RWPE2 (cell line): ENCODE data around the gene ARHGEF38.

Experiments
- ATAC-seq: fragments of 200-7000 bp; cut with Tn5 transposase; 3 replicates; pipeline ENCODE4 v1.9.1; 2021; ENCODE audit warnings: low read depth
- DNase-seq: peaks from one replicate; pipeline ENCODE4 v3.0.0-alpha.2; 2020; ENCODE audit warnings: low spot score
- H3K27ac ChIP-seq: fragments of 450-650 bp; 2 replicates; pipeline ENCODE4 v1.5.1; 2017; ENCODE audit warnings: mild to moderate bottlenecking; ENCODE audit not compliant: poor library complexity, severe bottlenecking
- H3K27me3 ChIP-seq: fragments of 250-450 bp; sonication (Bioruptor Pico); 2 replicates; pipeline ENCODE4 v1.5.1; 2021; ENCODE audit warnings: mild to moderate bottlenecking, moderate library complexity; ENCODE audit not compliant: insufficient read depth, poor library complexity, severe bottlenecking
- H3K36me3 ChIP-seq: fragments of 250-450 bp; sonication (Bioruptor Pico); 2 replicates; pipeline ENCODE4 v1.5.1; 2020; ENCODE audit warnings: low read depth, mild to moderate bottlenecking, moderate library complexity
- H3K4me1 ChIP-seq: fragments of 250-450 bp; sonication (Bioruptor Pico); 2 replicates; pipeline ENCODE4 v1.5.1; 2021; ENCODE audit warnings: mild to moderate bottlenecking, moderate library complexity; ENCODE audit not compliant: insufficient read depth, poor library complexity, severe bottlenecking
- H3K4me3 ChIP-seq: fragments of 250-450 bp; sonication (Bioruptor Pico); 2 replicates; pipeline ENCODE4 v1.5.1; 2021; ENCODE audit warnings: mild to moderate bottlenecking, moderate library complexity; ENCODE audit not compliant: severe bottlenecking
- H3K9me3 ChIP-seq: fragments of 250-450 bp; sonication (Bioruptor Pico); 2 replicates; pipeline ENCODE4 v1.5.1; 2021; ENCODE audit warnings: mild to moderate bottlenecking, moderate library complexity; ENCODE audit not compliant: severe bottlenecking
- CTCF ChIP-seq: fragments of 450-650 bp; IDR thresholded peaks from one replicate; pipeline ENCODE4 v1.5.1; 2017; ENCODE audit warnings: mild to moderate bottlenecking, moderate library complexity; ENCODE audit not compliant: poor library complexity, severe bottlenecking

ARHGEF38 gene

GRCh38 chr4:105569057-105569865 lies 16.8 kb downstream of the ARHGEF38 start:
- no peak overlapping the region for H3K27ac ChIP-seq

DNA sequence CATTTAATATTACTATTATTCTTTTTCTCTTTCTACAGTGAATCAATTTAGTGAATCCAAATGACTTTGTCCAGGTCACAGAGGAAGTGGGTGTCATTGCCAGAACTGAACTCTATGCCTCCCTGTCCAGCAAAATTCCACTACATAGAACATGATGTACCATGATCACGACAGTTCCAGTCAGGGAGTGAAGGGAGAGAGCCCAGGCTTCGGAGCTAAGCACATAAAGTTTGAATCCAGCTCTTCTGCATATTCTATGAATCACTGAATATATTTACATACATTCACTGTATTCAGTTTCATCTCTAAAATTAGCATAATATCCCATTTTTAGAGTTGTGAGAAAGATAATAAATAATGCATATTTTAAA lies 17.4 kb downstream of the ARHGEF38 start:
- no peaks in the 10 kb centered on the region for H3K36me3 ChIP-seq
- no peak for DNase-seq
- TF ChIP-seq CTCF: no peak
- H3K4me1 ChIP-seq: no peaks in the 10 kb centered on the region
- H3K4me3 ChIP-seq: no peak overlapping the region
- no peaks in the 10 kb centered on the region for H3K27me3 ChIP-seq
- no peak overlapping the region for H3K27ac ChIP-seq
- ATAC-seq: no peak
- no peaks in the 10 kb centered on the region for H3K9me3 ChIP-seq

More at GRCh38 chr4:105569057-105569865, 16.8 kb downstream of the ARHGEF38 start:
- no peaks in the 10 kb centered on the region for H3K27me3 ChIP-seq
- H3K4me1 ChIP-seq: no peaks in the 10 kb centered on the region
- ATAC-seq: peak; percentile 48; the same call in 2 of the 3 replicates
- no peak for DNase-seq
- no peaks in the 10 kb centered on the region for H3K36me3 ChIP-seq
- H3K9me3 ChIP-seq: no peaks in the 10 kb centered on the region
- no peak for TF ChIP-seq CTCF
- no peak overlapping the region for H3K4me3 ChIP-seq

- ATAC-seq: no peak
- Histone ChIP-seq H3K27me3 (no peaks in the 10 kb centered on the region), H3K4me1 (no peaks in the 10 kb centered on the region), H3K9me3 (no peaks in the 10 kb centered on the region), H3K27ac (no peak overlapping the region), H3K36me3 (no peaks in the 10 kb centered on the region), H3K4me3 (no peak overlapping the region)
- TF ChIP-seq CTCF: no peak
- no peak for DNase-seq
These were observed 19.9 kb downstream of the ARHGEF38 start for GRCh38 chr4:105572296-105572695.

GRCh38 chr4:105586638-105587328 lies 34.4 kb downstream of the ARHGEF38 start:
- Histone ChIP-seq H3K27ac (no peak overlapping the region), H3K4me3 (no peak overlapping the region), H3K9me3 (no peaks in the 10 kb centered on the region), H3K36me3 (no peaks in the 10 kb centered on the region), H3K4me1 (peaks cover 9% of the 10 kb centered on the region), H3K27me3 (no peaks in the 10 kb centered on the region)
- no peak for TF ChIP-seq CTCF
- no peak for DNase-seq
- ATAC-seq: no peak

DNA sequence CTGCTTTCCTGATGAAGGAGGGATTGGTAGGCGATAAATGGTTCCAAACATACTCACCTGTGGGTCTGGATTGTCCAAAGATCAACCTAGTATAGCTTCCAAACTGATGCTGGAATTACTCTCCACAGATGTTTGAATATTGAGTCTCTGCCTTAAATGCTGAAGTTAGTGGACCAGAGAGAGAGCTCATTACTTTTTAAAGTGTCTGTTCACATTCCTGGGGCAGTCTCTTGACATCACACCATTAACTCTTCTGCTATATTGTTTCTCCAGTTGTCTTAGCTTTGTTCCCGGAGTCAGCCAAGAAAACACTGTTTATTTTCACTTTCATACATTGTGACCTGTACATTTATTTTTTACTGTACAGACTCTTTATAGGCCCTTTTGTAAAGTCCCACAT lies 35.4 kb downstream of the ARHGEF38 start:
- no peak for TF ChIP-seq CTCF
- Histone ChIP-seq H3K4me3 (no peak overlapping the region), H3K27me3 (no peaks in the 10 kb centered on the region), H3K9me3 (no peaks in the 10 kb centered on the region), H3K4me1 (peaks cover 9% of the 10 kb centered on the region), H3K27ac (no peak overlapping the region), H3K36me3 (no peaks in the 10 kb centered on the region)
- DNase-seq: no peak
- no peak for ATAC-seq
